Colonic mucosa (tissue), 4 donors: ENCODE results near the gene USP32. TPM values are rescaled to one million over a fixed set of nuclear protein-coding genes. Genes with fewer than 3 reads are reported as not detected.
"Not testable (repeated sequence)": the region's sequence is repeated elsewhere in the genome, so short reads cannot be mapped to it uniquely, and the experiment has no call there.

Source experiments
- DNase-seq: peaks from one replicate; pipeline ENCODE4 v3.0.0-alpha.2; 2020
- H3K27ac ChIP-seq: fragments of 200-600 bp; one replicate; pipeline ENCODE4 v1.8.0; 2021
- H3K27me3 ChIP-seq: fragments of 200-600 bp; one replicate; pipeline ENCODE4 v1.8.0; 2021
- H3K36me3 ChIP-seq: fragments of 200-600 bp; one replicate; pipeline ENCODE4 v1.8.0; 2021
- H3K4me1 ChIP-seq: fragments of 200-600 bp; one replicate; pipeline ENCODE4 v1.8.0; 2021; ENCODE audit warnings: mild to moderate bottlenecking
- H3K4me3 ChIP-seq: fragments of 200-600 bp; one replicate; pipeline ENCODE4 v1.8.0; 2021
- H3K9ac ChIP-seq, 2 donors: one replicate each; pipeline ENCODE4 v1.7.0; 2013; ENCODE audit warnings: control low read depth in 2 of 2, low read depth in 2 of 2, low read length in 2 of 2
- H3K9me3 ChIP-seq: fragments of 200-600 bp; one replicate; pipeline ENCODE4 v1.8.0; 2021
- intact Hi-C: fragments of 100-400 bp; cut with DNase I; formaldehyde crosslinking; loops from one replicate; pipeline ENCODE4 v1.14.1; 2022
- total RNA-seq, 2 donors: library from RNA; stranded (reverse); fragmentation: NEBNext Ultra II Directional in 1 of 2; extraction: Animal tissue kit (Norgen Biotek cat#: 25700) in 1 of 2; gene quantifications; one replicate each; pipeline ENCODE4 v1.2.1, GENCODE V29; 2021
- TF ChIP-seq, protein P1 (sequence below): fragments of 200-600 bp; IDR thresholded peaks from one replicate; pipeline ENCODE4 v1.8.0; 2022; ENCODE audit warnings: antibody characterized with exemption, mild to moderate bottlenecking
- donor health status: healthy.
- donor health status: DM: no; HTN: no; CAD: no.
- donor health status: DM: no; HTN: no; CAD: no.

USP32 gene
- total RNA-seq, 2 donors from 2014 or later: 28.9 to 52.1 TPM

DNA sequence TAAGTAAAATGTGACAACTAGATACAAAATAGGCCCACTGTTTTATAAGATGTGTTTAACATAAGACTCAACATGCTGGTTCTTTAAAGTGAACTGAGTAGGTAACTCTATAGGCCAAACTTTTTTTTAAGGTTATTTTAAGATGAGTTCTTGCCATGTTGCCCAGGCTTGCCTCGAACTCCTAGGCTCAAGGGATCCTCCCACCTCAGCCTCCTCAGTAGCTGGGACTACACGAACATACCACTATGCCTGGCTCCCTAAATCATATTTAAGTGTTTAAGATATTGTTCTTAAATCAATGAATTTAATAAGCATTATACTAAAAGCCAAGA lies 69.9 kb downstream of the USP32 start:
- Histone ChIP-seq H3K9ac (no peak overlapping the region), H3K9me3 (no peaks in the 10 kb centered on the region), H3K4me1 (no peaks in the 10 kb centered on the region), H3K4me3 (no peak overlapping the region), H3K27ac (no peak overlapping the region), H3K27me3 (no peaks in the 10 kb centered on the region), H3K36me3 (no peaks in the 10 kb centered on the region)
- DNase-seq: no peak
- intact Hi-C loops: no loop called here
- TF ChIP-seq, protein P1, sequence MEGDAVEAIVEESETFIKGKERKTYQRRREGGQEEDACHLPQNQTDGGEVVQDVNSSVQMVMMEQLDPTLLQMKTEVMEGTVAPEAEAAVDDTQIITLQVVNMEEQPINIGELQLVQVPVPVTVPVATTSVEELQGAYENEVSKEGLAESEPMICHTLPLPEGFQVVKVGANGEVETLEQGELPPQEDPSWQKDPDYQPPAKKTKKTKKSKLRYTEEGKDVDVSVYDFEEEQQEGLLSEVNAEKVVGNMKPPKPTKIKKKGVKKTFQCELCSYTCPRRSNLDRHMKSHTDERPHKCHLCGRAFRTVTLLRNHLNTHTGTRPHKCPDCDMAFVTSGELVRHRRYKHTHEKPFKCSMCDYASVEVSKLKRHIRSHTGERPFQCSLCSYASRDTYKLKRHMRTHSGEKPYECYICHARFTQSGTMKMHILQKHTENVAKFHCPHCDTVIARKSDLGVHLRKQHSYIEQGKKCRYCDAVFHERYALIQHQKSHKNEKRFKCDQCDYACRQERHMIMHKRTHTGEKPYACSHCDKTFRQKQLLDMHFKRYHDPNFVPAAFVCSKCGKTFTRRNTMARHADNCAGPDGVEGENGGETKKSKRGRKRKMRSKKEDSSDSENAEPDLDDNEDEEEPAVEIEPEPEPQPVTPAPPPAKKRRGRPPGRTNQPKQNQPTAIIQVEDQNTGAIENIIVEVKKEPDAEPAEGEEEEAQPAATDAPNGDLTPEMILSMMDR: no peak

DNA sequence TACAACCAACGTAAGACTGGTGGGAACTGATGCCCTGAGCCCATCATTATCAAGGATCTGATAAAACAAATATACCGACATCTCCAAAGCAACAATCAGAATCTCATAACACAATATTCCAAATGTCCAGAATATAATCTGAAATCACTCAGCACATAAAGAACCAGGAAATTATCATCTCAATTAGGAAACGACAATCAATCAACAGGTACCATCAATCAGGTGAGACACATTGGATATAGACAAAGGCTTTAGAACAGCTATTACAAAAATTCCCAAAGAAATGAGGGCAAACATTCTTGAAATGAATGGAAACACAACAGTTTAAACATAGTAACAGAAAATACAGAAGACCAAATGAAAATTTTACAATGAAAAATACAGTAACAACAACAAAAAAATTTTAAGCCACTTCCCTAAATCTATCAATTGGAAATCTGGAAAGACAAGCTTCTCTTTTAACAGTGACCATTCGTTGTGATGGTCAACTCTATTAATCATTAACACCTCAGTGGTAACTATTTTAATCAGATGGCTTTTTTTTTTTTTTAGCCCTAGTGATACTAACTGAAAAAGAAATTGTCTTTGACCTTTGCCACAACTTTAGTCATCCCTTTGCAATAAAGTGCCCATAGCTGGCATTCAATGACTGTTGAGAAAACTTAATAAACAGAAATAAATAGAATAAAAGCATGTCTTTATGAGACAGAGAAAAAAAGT lies 70.4 kb downstream of the USP32 start:
- no peak for DNase-seq
- intact Hi-C loops: no loop called here
- TF ChIP-seq, protein P1: no peak

DNA sequence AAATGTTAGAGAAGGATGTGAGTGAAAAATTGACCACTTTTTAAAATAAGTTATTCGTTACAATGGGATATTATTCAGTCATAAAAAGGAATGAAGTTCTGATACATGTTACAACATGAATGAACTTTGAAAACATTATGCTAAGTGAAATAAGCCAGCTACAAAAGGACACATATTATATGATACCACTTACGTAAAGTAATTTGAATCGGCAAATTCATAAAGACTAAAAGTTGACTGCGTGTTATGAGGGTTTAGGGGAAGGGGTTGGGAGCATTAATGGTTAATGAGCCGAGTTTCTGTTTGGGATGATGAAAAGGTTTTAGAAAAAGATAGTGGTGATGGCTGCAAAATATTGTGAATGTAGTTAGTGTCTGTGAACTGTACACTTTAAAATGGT lies 73.1 kb downstream of the USP32 start:
- Histone ChIP-seq H3K27me3 (no peaks in the 10 kb centered on the region), H3K27ac (no peak overlapping the region), H3K4me1 (no peaks in the 10 kb centered on the region), H3K9me3 (no peaks in the 10 kb centered on the region), H3K4me3 (no peak overlapping the region), H3K36me3 (no peaks in the 10 kb centered on the region), H3K9ac (no peak overlapping the region)
- intact Hi-C loops: no loop called here
- DNase-seq: no peak
- TF ChIP-seq, protein P1: no peak

More for the DNA sequence above, 70.4 kb downstream of the USP32 start:
- no peaks in the 10 kb centered on the region for H3K9me3 ChIP-seq
- H3K4me1 ChIP-seq: no peaks in the 10 kb centered on the region
- no peaks in the 10 kb centered on the region for H3K27me3 ChIP-seq
- H3K9ac ChIP-seq: no peak overlapping the region
- no peak overlapping the region for H3K4me3 ChIP-seq
- H3K27ac ChIP-seq: no peak overlapping the region
- H3K36me3 ChIP-seq: no peaks in the 10 kb centered on the region

DNA sequence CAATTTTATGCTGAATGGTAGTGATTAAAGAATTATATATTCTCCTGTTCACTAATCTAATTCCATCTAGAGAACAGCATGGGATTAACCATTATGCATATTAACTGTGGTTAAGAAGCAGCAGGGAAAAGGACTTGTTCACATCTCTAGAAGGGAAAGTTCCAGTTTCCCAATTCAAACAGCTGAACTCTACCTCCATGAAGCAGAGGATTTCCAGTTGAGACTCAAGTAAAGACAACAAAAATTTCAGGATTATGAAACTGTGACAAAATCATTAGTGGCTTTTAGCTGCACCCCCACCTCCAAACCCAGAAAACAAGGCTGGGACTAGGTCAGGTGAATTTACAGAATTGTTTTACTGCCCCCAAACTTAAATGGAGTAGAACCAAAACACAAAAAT lies 73.6 kb downstream of the USP32 start:
- Histone ChIP-seq H3K4me1 (no peaks in the 10 kb centered on the region), H3K9ac (no peak overlapping the region), H3K27ac (no peak overlapping the region), H3K4me3 (no peak overlapping the region), H3K27me3 (no peaks in the 10 kb centered on the region), H3K9me3 (no peaks in the 10 kb centered on the region), H3K36me3 (no peaks in the 10 kb centered on the region)
- intact Hi-C loops: no loop called here
- TF ChIP-seq, protein P1: no peak
- DNase-seq: no peak

DNA sequence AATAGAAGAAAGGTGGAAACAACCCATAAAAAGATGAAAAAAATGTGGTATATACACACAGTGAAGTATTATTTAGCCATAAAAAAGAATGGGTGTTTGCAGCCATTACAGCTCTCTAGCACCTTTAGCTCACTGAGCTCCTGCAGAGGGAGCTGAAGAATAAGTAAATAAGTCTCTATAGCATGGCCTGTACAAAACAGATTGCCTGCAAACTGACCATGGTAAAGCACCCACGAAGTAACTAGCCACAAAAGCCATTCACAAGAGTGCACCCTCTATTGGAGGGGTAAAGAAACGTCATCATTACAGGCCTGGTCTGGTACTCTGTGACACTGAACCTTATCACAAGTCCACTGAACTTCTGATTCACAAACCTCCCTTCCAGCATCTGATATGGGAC lies 76.3 kb downstream of the USP32 start:
- intact Hi-C loops: no loop called here
- Histone ChIP-seq H3K4me3 (no peak overlapping the region), H3K9me3 (no peaks in the 10 kb centered on the region), H3K4me1 (no peaks in the 10 kb centered on the region), H3K27ac (no peak overlapping the region), H3K9ac (no peak overlapping the region), H3K36me3 (no peaks in the 10 kb centered on the region), H3K27me3 (no peaks in the 10 kb centered on the region)
- DNase-seq: no peak
- TF ChIP-seq, protein P1: no peak

DNA sequence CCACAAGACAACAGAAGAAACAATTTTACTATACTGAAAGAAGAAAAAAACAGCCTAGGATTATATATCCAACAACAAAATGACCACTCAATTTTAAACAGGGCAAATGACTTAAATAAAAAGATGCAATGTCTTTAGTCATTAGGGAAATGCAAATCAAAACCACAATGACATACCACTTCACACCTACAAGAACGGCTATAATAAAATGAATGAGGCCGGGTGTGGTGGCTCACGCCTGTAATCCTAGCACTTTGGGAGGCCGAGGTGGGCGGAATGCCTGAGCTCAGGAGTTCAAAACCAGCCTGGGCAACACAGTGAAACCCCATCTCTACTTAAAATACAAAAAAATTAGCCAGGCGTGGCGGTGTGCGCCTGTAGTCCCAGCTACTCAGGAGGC lies 77.0 kb downstream of the USP32 start:
- H3K4me3 ChIP-seq, H3K27me3 ChIP-seq, H3K36me3 ChIP-seq, intact Hi-C loops, H3K4me1 ChIP-seq, H3K9ac ChIP-seq, H3K9me3 ChIP-seq, DNase-seq, H3K27ac ChIP-seq: not testable (repeated sequence)
